ENCODE data around the gene WNT7A.

Gene WNT7A

GRCh38 chr3:13870902-13871301 is 9.0 kb downstream of the WNT7A start:
- H3K27me3 ChIP-seq (ENCODE audit: insufficient read depth, low read length, poor library complexity): peaks cover 6% of the 10 kb centered on the region
- no peak overlapping the region for H3K4me2 ChIP-seq (ENCODE audit: insufficient read depth, low read length)
- no peak overlapping the region for H3K9ac ChIP-seq (ENCODE audit: low read depth, low read length)
- H3K27ac ChIP-seq (ENCODE audit: low read length): no peak overlapping the region
- H3K36me3 ChIP-seq (ENCODE audit: insufficient read depth, low read length): no peaks in the 10 kb centered on the region
- H3K4me3 ChIP-seq (ENCODE audit: low read depth in 1 of 2, low read length in 2 of 2): no peak overlapping the region
- no peaks in the 10 kb centered on the region for H3K79me2 ChIP-seq (ENCODE audit: insufficient read depth, low read length)
- H3K4me1 ChIP-seq (ENCODE audit: insufficient read depth, low read length): peaks cover 14% of the 10 kb centered on the region
- no peaks in the 10 kb centered on the region for H3K9me3 ChIP-seq (ENCODE audit: insufficient read depth, low read length, severe bottlenecking)
- TF ChIP-seq CTCF (IDR thresholded peaks at IDR 0.05; ENCODE audit: borderline replicate concordance, extremely low read depth, low read length, poor library complexity, severe bottlenecking) (no peak), EZH2 (IDR thresholded peaks at IDR 0.05; ENCODE audit: borderline replicate concordance, low read depth, low read length, severe bottlenecking) (no peak)
- peaks cover 4% of the 10 kb centered on the region; the same call in 1 of the 2 replicates for H4K20me1 ChIP-seq (ENCODE audit: insufficient read depth, low read length)
- H2AFZ ChIP-seq (ENCODE audit: low read depth, low read length): no peak overlapping the region
- ATAC-seq (ENCODE audit: insufficient read depth, low read depth) (no peak), DNase-seq (no peak)

DNA sequence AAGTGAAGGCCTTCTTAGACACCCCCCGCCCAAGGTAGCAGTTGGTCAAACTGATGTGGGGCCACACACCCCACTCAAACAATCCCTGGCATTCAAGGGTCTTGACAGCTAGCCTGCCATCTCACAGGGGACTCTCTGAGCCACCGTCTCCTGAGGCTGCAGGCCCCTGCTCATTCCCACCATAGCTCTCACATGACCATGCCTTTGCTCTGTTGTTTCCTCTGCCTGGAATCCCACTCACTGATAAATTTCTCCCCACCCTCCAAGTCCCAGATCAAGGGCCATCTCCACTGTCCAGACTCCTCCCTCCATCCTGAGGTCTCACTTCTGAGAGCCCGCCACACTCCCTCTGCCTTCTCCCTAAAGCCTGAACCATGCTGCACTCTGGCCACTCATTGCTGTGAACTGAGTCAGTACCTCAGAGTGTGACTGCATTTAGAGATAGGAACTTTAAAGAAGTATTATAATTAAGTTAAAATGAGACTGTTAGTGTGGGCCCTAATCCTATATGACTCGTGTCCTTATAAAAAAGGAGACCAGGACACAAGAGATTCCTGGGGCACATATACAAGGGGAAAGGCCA is 10.0 kb downstream of the WNT7A start:
- TF ChIP-seq CTCF (IDR thresholded peaks at IDR 0.05; ENCODE audit: borderline replicate concordance, extremely low read depth, low read length, poor library complexity, severe bottlenecking) (no peak), EZH2 (IDR thresholded peaks at IDR 0.05; ENCODE audit: borderline replicate concordance, low read depth, low read length, severe bottlenecking) (no peak)
- no peak for ATAC-seq (ENCODE audit: insufficient read depth, low read depth)
- peaks cover 5% of the 10 kb centered on the region; the same call in 1 of the 2 replicates for H4K20me1 ChIP-seq (ENCODE audit: insufficient read depth, low read length)
- no peaks in the 10 kb centered on the region for H3K79me2 ChIP-seq (ENCODE audit: insufficient read depth, low read length)
- H3K9ac ChIP-seq (ENCODE audit: low read depth, low read length): no peak overlapping the region
- no peak for DNase-seq
- no peak overlapping the region for H2AFZ ChIP-seq (ENCODE audit: low read depth, low read length)
- H3K27me3 ChIP-seq (ENCODE audit: insufficient read depth, low read length, poor library complexity): peaks cover 4% of the 10 kb centered on the region
- no peak overlapping the region for H3K4me2 ChIP-seq (ENCODE audit: insufficient read depth, low read length)
- H3K27ac ChIP-seq (ENCODE audit: low read length): no peak overlapping the region
- H3K4me1 ChIP-seq (ENCODE audit: insufficient read depth, low read length): peaks cover 22% of the 10 kb centered on the region
- no peaks in the 10 kb centered on the region for H3K9me3 ChIP-seq (ENCODE audit: insufficient read depth, low read length, severe bottlenecking)
- no peak overlapping the region for H3K4me3 ChIP-seq (ENCODE audit: low read depth in 1 of 2, low read length in 2 of 2)
- no peaks in the 10 kb centered on the region for H3K36me3 ChIP-seq (ENCODE audit: insufficient read depth, low read length)

- no peaks in the 10 kb centered on the region for H3K27me3 ChIP-seq (ENCODE audit: insufficient read depth, low read length, poor library complexity)
- no peak overlapping the region for H3K9ac ChIP-seq (ENCODE audit: low read depth, low read length)
- no peak for ATAC-seq (ENCODE audit: insufficient read depth, low read depth)
- H3K36me3 ChIP-seq (ENCODE audit: insufficient read depth, low read length): no peaks in the 10 kb centered on the region
- H3K9me3 ChIP-seq (ENCODE audit: insufficient read depth, low read length, severe bottlenecking): no peaks in the 10 kb centered on the region
- TF ChIP-seq EZH2 (IDR thresholded peaks at IDR 0.05; ENCODE audit: borderline replicate concordance, low read depth, low read length, severe bottlenecking) (no peak), CTCF (IDR thresholded peaks at IDR 0.05; ENCODE audit: borderline replicate concordance, extremely low read depth, low read length, poor library complexity, severe bottlenecking) (no peak)
- peaks cover 22% of the 10 kb centered on the region for H3K4me1 ChIP-seq (ENCODE audit: insufficient read depth, low read length)
- no peak overlapping the region for H3K4me3 ChIP-seq (ENCODE audit: low read depth in 1 of 2, low read length in 2 of 2)
- H3K79me2 ChIP-seq (ENCODE audit: insufficient read depth, low read length): no peaks in the 10 kb centered on the region
- H3K27ac ChIP-seq (ENCODE audit: low read length): no peak overlapping the region
- H4K20me1 ChIP-seq (ENCODE audit: insufficient read depth, low read length): peaks cover 5% of the 10 kb centered on the region; the same call in 1 of the 2 replicates
- DNase-seq: no peak
- no peak overlapping the region for H2AFZ ChIP-seq (ENCODE audit: low read depth, low read length)
- H3K4me2 ChIP-seq (ENCODE audit: insufficient read depth, low read length): no peak overlapping the region
These were observed 10.8 kb downstream of the WNT7A start for GRCh38 chr3:13868844-13869724.

Measured in DND-41 (cell line).